GM12872 (cell line): Measurements from ENCODE around the gene RCCD1.

Experiments used
- TF ChIP-seq, protein P1 (sequence below): IDR thresholded peaks from 3 replicates; pipeline ENCODE4 v1.5.1; 2011; ENCODE audit warnings: low read depth, mild to moderate bottlenecking, low read length, moderate library complexity; ENCODE audit not compliant: insufficient read depth

Gene RCCD1

DNA sequence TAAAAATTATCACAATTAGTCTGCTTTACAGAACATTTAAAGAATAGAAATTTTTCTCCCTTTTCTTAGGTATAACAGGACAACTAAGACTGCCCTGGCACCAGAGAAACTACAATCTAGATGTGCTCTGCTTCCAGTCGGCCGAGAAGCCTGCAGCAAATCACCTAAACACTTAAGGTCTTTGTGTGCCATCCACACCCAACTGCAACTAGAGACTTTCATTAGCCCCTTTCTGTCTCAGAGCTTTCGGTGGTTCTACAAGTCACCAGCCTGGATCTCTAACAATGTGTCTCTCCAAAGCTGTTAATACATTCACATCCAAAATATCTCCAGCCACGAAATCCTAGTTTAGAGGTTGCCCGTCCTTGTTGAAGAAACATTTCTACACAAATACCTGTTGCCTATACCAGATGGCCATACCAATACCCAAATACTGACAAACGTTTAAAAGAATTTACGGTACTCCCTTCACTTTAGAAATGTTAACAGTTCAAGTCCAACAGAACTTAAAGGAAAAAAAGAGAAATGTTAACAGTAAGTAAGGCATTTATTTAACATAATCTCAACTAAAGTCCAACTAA, 33.0 kb downstream of the RCCD1 start:
- TF ChIP-seq, protein P1, sequence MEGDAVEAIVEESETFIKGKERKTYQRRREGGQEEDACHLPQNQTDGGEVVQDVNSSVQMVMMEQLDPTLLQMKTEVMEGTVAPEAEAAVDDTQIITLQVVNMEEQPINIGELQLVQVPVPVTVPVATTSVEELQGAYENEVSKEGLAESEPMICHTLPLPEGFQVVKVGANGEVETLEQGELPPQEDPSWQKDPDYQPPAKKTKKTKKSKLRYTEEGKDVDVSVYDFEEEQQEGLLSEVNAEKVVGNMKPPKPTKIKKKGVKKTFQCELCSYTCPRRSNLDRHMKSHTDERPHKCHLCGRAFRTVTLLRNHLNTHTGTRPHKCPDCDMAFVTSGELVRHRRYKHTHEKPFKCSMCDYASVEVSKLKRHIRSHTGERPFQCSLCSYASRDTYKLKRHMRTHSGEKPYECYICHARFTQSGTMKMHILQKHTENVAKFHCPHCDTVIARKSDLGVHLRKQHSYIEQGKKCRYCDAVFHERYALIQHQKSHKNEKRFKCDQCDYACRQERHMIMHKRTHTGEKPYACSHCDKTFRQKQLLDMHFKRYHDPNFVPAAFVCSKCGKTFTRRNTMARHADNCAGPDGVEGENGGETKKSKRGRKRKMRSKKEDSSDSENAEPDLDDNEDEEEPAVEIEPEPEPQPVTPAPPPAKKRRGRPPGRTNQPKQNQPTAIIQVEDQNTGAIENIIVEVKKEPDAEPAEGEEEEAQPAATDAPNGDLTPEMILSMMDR = no peak

DNA sequence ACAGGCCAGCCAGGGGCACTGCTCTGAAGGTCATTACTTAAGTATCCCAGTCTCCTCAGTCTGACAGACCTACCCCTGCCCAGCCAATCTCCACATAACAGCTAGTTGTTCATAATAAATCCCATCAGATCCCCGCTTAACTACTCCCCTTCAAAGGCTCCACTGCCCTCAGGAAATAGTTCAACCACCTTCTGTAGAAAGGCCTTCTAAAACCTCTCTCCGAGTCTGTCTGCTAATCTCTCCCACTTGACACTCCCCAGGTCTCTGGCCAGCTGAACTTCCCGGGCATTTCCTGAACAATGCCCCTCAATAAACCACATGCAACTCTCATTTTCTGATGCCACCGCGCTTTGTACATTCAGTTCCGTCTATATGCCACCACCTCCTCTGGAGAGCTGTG, 33.6 kb downstream of the RCCD1 start:
- TF ChIP-seq, protein P1 = no peak

DNA sequence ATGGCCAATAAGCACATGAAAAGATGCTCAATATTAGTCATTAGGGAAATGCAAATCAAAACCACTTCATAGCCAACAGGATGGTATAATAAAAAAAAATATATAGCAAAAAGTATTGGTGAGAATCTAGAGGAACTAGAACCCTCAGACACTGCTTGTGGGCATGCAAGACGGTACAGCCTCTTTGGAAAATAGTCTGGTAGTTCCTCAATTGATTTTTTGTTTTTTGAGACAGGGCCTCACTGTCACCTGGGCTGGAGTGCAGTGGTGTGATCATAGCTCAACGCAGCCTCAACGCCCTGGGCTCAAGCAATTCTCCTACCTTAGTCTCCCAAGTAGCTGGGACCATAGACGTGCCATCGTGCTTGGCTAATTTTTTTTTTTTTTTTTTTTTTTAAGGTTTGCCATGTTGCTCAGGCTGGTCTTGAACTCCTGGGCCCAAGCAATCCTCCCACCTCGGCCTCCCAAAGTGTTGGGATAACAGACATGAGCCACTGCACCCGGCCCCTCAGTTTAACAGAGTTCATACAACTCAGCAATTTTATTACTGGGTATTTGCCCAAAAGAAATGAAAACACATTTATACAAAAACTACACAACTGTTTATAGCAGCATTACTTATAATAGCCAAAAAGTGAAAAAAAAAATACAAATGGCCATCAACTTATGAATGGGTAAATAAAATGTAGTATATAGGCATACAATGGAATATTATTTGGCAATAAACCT, 34.5 kb downstream of the RCCD1 start:
- TF ChIP-seq, protein P1 = no peak

DNA sequence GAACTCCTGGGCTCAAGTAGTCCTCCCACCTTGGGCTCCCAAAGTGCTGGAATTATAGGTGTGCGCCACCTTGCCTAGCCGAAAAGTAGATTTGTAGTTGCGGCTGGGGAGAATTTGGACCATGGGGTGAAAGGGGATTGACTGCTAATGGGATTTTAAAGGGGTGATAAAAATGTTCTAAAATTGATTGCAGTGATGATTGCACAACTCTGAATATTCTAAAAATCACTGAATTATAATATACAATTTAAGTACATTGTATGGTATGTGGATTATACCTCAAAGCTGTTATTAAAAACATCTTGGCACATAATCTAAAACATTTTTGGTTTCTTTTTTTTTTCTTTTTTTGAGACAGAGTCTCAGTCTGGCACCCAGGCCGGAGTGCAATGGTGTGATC, 35.8 kb downstream of the RCCD1 start:
- TF ChIP-seq, protein P1 = no peak

DNA sequence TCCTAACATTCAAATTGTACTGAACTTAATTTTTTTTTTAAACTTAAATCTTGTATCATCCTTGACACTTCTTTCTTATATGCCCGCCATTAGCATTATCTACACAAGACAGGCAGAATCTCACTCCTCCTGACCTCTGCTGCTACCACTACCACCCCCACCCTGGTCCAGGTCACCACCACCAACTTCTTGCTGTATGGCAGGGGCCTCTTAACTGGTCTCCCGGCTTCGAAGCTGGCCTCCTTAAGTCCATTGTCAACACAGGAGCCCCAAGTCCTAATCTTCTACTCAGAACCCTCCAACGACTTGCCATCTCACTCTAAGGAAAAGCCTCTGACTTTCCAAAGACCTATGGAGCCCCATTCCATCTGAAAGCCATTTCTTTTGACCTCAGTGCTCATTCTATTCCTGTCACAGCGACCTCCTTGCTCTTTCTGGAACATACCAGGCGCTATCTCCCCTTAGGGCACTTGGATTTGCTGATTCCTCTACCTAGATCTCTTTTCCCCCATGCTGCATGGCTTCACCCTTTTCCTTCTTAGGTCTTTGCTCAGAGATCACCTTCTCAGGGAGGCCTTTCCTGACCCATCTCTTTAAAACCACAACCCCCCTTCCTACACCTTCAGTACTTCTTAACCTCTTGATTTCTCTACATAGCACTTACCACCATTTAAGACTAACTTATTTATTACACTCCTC, 37.1 kb downstream of the RCCD1 start:
- TF ChIP-seq, protein P1 = no peak

DNA sequence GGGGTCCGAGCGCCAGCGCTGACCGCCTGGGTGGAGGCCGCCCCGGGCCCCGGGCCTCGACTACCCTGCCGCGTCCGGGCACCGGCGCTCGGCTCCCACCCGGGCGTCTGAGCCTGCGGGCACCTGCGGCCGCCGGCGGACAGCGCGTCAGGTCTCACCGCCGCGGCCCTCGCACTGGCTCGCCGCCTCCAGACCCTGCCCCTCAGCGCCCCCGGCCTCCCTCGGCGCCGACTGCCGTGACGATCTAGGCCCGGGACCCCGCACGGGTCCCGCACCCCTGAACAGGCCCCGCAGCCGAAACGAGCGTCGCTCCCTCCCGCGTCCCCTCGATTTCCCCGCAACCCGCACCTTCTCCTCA, 39.4 kb downstream of the RCCD1 start:
- TF ChIP-seq, protein P1 = no peak

DNA sequence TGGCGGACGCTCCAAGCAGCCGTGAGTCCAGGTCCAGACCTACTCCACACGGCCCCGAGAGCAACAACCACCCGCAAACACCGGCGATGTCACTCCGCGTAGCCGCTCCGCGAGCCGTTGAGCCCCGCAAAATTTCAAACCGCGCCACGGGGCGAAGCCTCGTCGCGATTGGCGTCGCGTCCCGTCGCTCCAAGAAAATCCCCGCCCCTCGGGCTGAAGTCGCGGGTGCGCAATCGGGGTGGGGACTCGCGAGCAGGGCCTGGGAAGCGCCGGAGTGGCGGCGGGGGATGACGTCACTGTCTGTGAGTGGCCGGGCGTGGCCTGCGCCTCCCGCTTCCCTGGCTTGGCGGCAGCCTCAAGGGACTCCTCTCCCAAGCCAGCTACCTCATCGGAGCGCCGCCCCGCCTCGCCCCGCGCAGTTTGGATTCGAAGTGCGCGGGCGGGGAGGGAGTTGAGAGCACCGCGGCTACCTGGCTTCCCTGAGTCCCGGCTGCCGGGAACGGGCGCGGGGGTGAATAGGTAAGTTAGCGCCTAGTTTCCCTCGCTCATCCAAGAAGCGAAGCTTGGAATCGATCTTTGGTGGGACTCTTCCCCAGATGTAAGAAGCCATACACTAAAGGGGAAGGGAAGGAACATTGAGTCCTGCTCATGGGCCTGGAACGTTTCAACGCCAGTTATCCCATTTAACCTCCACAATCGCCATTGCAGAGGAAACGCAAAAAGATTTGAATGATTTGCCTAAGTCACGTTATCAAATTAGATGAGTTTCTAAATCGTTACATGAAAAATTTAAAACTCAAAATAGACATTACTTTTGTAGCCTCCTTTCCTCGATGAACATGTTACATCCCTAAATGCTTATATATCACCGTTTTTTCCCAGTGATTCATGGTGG, 40.0 kb downstream of the RCCD1 start, which contains the start of gene PRC1:
Gene PRC1 (minus strand): TSS at position 119 of the 895 bp plus-strand sequence. CDS start 118 bp downstream, at position 1.
- TF ChIP-seq, protein P1 = no peak
